OCI-LY3 (cell line): ENCODE data around the gene AGBL1.

Source experiments
- H2AFZ ChIP-seq: fragments of 200-600, 300-600 bp; shearing (Covaris generic); 2 replicates; pipeline ENCODE4 v1.6.0; 2014; ENCODE audit warnings: antibody characterized with exemption, low read depth, low read length
- H3K27ac ChIP-seq: fragments of 200-600, 300-600 bp; sonication (generic); 2 replicates; pipeline ENCODE4 v1.5.1; 2014; ENCODE audit warnings: mild to moderate bottlenecking, low read length, moderate library complexity, mixed read lengths
- H3K27me3 ChIP-seq: fragments of 200-600, 300-600 bp; sonication (generic); 2 replicates; pipeline ENCODE4 v1.6.1; 2014; ENCODE audit warnings: low read depth, low read length, mixed read lengths
- H3K36me3 ChIP-seq: fragments of 200-600, 300-600 bp; sonication (generic); replicated peaks from 2 replicates; pipeline ENCODE3; 2014; ENCODE audit warnings: low read depth, low read length, mixed read lengths
- H3K4me1 ChIP-seq: fragments of 300-600, 200-600 bp; sonication (generic); 2 replicates; pipeline ENCODE4 v1.6.1; 2014; ENCODE audit warnings: low read length, mixed read lengths
- H3K4me2 ChIP-seq: fragments of 200-600, 300-600 bp; sonication (generic); 2 replicates; pipeline ENCODE4 v1.6.1; 2014; ENCODE audit warnings: low read length, mixed read lengths
- H3K4me3 ChIP-seq: fragments of 300-600, 200-600 bp; sonication (generic); 2 replicates; pipeline ENCODE4 v1.5.1; 2014; ENCODE audit warnings: antibody characterized with exemption, mild to moderate bottlenecking, low read length, moderate library complexity
- H3K79me2 ChIP-seq: fragments of 300-600, 200-600 bp; shearing (Covaris generic); 2 replicates; pipeline ENCODE4 v1.6.1; 2014; ENCODE audit warnings: mild to moderate bottlenecking, low read length, mixed read lengths
- H3K9ac ChIP-seq: fragments of 300-600, 200-600 bp; shearing (Covaris generic); 2 replicates; pipeline ENCODE4 v1.6.0; 2014; ENCODE audit warnings: mild to moderate bottlenecking, low read length, moderate library complexity
- H3K9me3 ChIP-seq: fragments of 200-600, 300-600 bp; shearing (Covaris generic); 2 replicates; pipeline ENCODE4 v1.6.1; 2014; ENCODE audit warnings: low read length, mixed read lengths; ENCODE audit not compliant: insufficient read depth
- H4K20me1 ChIP-seq: fragments of 200-600, 300-600 bp; sonication (generic); 2 replicates; pipeline ENCODE4 v1.6.1; 2016; ENCODE audit warnings: low read length, mixed read lengths; ENCODE audit not compliant: insufficient read depth
- EZH2phosphoT487 ChIP-seq: fragments of 200-600 bp; shearing (Covaris generic); IDR thresholded peaks from 2 replicates; pipeline ENCODE4 v1.6.1; 2018; ENCODE audit warnings: antibody characterized with exemption, mixed run types, low read depth
- TF ChIP-seq, protein P1 (sequence below): fragments of 200-600, 300-600 bp; sonication (generic); IDR thresholded peaks from 2 replicates; pipeline ENCODE4 v1.5.1; 2014; ENCODE audit warnings: antibody characterized with exemption, low read length, low read depth

AGBL1 gene

DNA sequence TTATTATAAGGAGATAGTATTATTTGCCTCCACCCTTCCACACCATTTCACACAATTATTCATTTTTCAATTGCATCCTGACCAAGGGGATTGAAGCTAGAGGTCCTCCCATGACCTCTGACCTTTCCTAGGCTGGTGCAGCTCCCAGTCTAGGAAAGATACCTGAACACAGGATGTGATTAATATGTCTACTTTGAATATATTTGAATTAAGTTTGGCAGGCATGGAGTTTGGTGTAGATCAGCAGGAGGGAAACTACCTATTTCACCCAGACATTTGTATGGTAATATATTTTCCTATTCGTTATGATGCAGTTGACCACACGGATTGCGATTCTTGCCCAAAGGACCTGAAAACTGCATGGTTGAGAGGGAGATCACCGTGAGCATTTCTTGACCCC, 596.3 kb downstream of the AGBL1 start:
- H2AFZ ChIP-seq = no peak overlapping the region
- H3K4me1 ChIP-seq = no peaks in the 10 kb centered on the region
- TF ChIP-seq EZH2phosphoT487 = no peak
- TF ChIP-seq, protein P1, sequence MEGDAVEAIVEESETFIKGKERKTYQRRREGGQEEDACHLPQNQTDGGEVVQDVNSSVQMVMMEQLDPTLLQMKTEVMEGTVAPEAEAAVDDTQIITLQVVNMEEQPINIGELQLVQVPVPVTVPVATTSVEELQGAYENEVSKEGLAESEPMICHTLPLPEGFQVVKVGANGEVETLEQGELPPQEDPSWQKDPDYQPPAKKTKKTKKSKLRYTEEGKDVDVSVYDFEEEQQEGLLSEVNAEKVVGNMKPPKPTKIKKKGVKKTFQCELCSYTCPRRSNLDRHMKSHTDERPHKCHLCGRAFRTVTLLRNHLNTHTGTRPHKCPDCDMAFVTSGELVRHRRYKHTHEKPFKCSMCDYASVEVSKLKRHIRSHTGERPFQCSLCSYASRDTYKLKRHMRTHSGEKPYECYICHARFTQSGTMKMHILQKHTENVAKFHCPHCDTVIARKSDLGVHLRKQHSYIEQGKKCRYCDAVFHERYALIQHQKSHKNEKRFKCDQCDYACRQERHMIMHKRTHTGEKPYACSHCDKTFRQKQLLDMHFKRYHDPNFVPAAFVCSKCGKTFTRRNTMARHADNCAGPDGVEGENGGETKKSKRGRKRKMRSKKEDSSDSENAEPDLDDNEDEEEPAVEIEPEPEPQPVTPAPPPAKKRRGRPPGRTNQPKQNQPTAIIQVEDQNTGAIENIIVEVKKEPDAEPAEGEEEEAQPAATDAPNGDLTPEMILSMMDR = no peak
- H3K36me3 ChIP-seq = no peaks in the 10 kb centered on the region
- H3K27me3 ChIP-seq = no peaks in the 10 kb centered on the region; the same call in 1 of the 2 replicates
- H3K4me2 ChIP-seq = no peak overlapping the region
- H4K20me1 ChIP-seq = no peaks in the 10 kb centered on the region
- H3K79me2 ChIP-seq = no peaks in the 10 kb centered on the region
- H3K4me3 ChIP-seq = no peak overlapping the region
- H3K27ac ChIP-seq = no peak overlapping the region
- no peaks in the 10 kb centered on the region for H3K9me3 ChIP-seq
- H3K9ac ChIP-seq = no peak overlapping the region

DNA sequence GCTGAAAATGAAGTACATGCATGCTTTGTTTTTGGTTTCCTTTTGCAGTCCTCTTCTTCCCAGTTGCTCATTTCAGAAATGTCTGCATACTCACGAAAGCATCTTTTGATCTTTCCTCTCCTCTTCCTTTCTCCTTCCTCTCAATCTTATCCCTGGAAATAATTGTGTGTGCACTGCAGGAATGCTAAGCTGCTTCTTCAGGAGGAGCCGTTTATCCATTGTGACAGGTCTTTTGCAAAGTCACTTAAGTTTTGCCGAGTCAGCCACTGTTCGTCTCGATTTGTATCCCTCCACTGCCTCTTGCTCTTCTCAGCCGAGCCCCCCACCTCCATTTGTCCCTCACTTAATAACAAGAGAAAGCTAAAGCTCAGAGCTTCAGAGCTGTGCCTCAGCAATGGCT, 597.6 kb downstream of the AGBL1 start:
- Histone ChIP-seq H3K4me2 (no peak overlapping the region), H3K9me3 (no peaks in the 10 kb centered on the region), H3K36me3 (no peaks in the 10 kb centered on the region), H4K20me1 (no peaks in the 10 kb centered on the region), H3K27ac (no peak overlapping the region), H3K9ac (no peak overlapping the region), H2AFZ (no peak overlapping the region), H3K4me3 (no peak overlapping the region), H3K79me2 (no peaks in the 10 kb centered on the region), H3K27me3 (no peaks in the 10 kb centered on the region; the same call in 1 of the 2 replicates), H3K4me1 (no peaks in the 10 kb centered on the region)
- TF ChIP-seq, protein P1 = no peak
- TF ChIP-seq EZH2phosphoT487 = no peak

DNA sequence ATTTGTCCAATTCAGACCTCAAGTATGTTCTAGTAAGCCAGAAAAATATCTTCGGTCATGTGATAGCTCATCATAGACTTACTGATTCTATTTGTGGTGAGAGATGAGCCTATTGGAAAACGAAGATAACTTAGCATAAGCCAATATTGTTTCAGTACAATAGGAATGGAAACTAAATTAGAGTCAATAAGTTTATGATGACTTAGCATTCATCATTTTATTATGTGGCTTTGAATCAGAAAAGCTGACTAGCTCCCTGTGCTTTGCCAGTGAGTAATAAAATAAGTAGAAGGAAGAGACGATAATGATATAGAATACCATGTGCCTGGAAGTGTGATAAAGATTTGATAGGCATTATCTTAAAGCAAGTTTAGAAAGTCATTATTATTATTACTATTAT, 605.6 kb downstream of the AGBL1 start:
- H3K9me3 ChIP-seq = no peaks in the 10 kb centered on the region
- no peak overlapping the region for H3K27ac ChIP-seq
- H3K36me3 ChIP-seq = no peaks in the 10 kb centered on the region
- no peaks in the 10 kb centered on the region for H4K20me1 ChIP-seq
- no peak overlapping the region for H3K9ac ChIP-seq
- H3K79me2 ChIP-seq = no peaks in the 10 kb centered on the region
- no peaks in the 10 kb centered on the region for H3K27me3 ChIP-seq
- H3K4me1 ChIP-seq = no peaks in the 10 kb centered on the region
- H3K4me3 ChIP-seq = no peak overlapping the region
- TF ChIP-seq, protein P1 = no peak
- no peak for TF ChIP-seq EZH2phosphoT487
- H2AFZ ChIP-seq = no peak overlapping the region
- no peak overlapping the region for H3K4me2 ChIP-seq

DNA sequence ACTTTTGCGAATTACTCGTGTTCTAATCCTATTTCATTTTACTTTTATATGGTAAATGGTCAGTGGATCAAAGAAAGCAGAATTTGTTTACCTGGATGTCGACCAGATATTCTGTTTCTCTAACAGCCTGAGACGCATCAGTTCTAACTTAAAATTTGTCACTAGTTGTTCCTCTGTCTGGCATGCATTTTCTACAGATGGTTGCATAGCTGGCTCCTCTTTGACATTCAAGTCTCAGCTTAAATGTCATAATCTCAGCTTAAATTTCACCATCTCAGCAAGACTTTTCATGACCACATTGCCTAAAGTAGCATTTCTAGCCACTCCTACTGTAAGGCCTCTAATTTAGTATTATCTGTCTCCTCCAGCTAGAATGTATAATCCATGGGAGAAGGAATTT, 609.3 kb downstream of the AGBL1 start:
- Histone ChIP-seq H3K27me3 (no peaks in the 10 kb centered on the region), H3K4me2 (no peak overlapping the region), H2AFZ (no peak overlapping the region), H3K4me3 (no peak overlapping the region), H3K9me3 (no peaks in the 10 kb centered on the region), H3K79me2 (no peaks in the 10 kb centered on the region), H3K27ac (no peak overlapping the region), H4K20me1 (no peaks in the 10 kb centered on the region), H3K9ac (no peak overlapping the region), H3K36me3 (no peaks in the 10 kb centered on the region), H3K4me1 (no peaks in the 10 kb centered on the region)
- TF ChIP-seq EZH2phosphoT487 = no peak
- TF ChIP-seq, protein P1 = no peak
